LNCaP clone FGC (cell line): ENCODE data around the gene PRKCQ.

ENCODE experiments used
- DNase-seq: peaks from one replicate; pipeline ENCODE4 v3.0.0-alpha.2; 2011; ENCODE audit warnings: low read depth
- H3K4me3 ChIP-seq: 2 replicates; pipeline ENCODE4 v1.5.1; 2011; ENCODE audit warnings: mild to moderate bottlenecking, low read depth, low read length, control low read depth
- CTCF ChIP-seq: IDR thresholded peaks from 2 replicates; pipeline ENCODE4 v1.5.1; 2012; ENCODE audit warnings: mild to moderate bottlenecking; ENCODE audit not compliant: control insufficient read depth, insufficient read depth; ENCODE audit errors: extremely low read depth

The PRKCQ gene

GRCh38 chr10:6399231-6399741 is 180.8 kb downstream of the PRKCQ start:
- TF ChIP-seq CTCF, result no peak
- no peak overlapping the region for H3K4me3 ChIP-seq

GRCh38 chr10:6398399-6398798 is 181.7 kb downstream of the PRKCQ start:
- no peak for TF ChIP-seq CTCF
- no peak for DNase-seq
- no peak overlapping the region for H3K4me3 ChIP-seq

More at GRCh38 chr10:6399231-6399741, 180.8 kb downstream of the PRKCQ start:
- DNase-seq, result no peak

GRCh38 chr10:6396652-6397051 is 183.4 kb downstream of the PRKCQ start:
- DNase-seq, result no peak
- no peak overlapping the region for H3K4me3 ChIP-seq
- TF ChIP-seq CTCF, result no peak

GRCh38 chr10:6396226-6396625 is 183.8 kb downstream of the PRKCQ start:
- no peak for DNase-seq
- H3K4me3 ChIP-seq, result no peak overlapping the region
- TF ChIP-seq CTCF, result no peak

- no peak for TF ChIP-seq CTCF
- no peak for DNase-seq
- no peak overlapping the region for H3K4me3 ChIP-seq
These were observed 184.5 kb downstream of the PRKCQ start for GRCh38 chr10:6395606-6396005.

- H3K4me3 ChIP-seq, result no peak overlapping the region
- no peak for TF ChIP-seq CTCF
- DNase-seq, result no peak
These were observed 186.0 kb downstream of the PRKCQ start for GRCh38 chr10:6394084-6394483.

- DNase-seq, result no peak
- H3K4me3 ChIP-seq, result no peak overlapping the region
- no peak for TF ChIP-seq CTCF
These were observed 186.9 kb downstream of the PRKCQ start for GRCh38 chr10:6393168-6393567.
